HepG2 (cell line): ENCODE results near the gene EFNA3. TPM values are rescaled to one million over a fixed set of nuclear protein-coding genes. Genes with fewer than 3 reads are reported as not detected.

Experiments
- ATAC-seq: fragments of 200-7000 bp; cut with Tn5 transposase; 3 replicates; pipeline ENCODE4 v1.9.1; 2020; ENCODE audit warnings: mild to moderate bottlenecking, moderate library complexity
- BruUV-seq: library from RNA; stranded (reverse); fragments of 400-500 nt; replicated peaks from 2 replicates; lab custom pipeline; 2021; lab: Mats Ljungman, UMichigan
- CTCF ChIA-PET: fragments of 300-600 bp; formaldehyde crosslinking; extraction: SDS; loops from one replicate; lab custom pipeline; 2021; ENCODE audit warnings: low total read pairs, inconsistent platforms, low intra/inter-chr PET ratio; lab: Yijun Ruan, JAX
- POLR2A ChIA-PET: fragments of 350-600 bp; sonication (Branson Sonifier 250); formaldehyde crosslinking; loops from one replicate; lab custom pipeline; 2020; ENCODE audit warnings: antibody characterized with exemption, inconsistent platforms; lab: Yijun Ruan, JAX
- DNase-seq: peaks from one replicate; pipeline ENCODE4 v3.0.0-alpha.2; 2015; ENCODE audit warnings: low spot score
- FAIRE-seq: peaks from 3 replicates; lab custom pipeline; 2011; peaks lifted over from hg19 to GRCh38; lab: Jason Lieb, UNC
- H2AFZ ChIP-seq: one replicate; pipeline ENCODE4 v1.6.1; 2011; ENCODE audit warnings: low read length, inconsistent platforms
- H3K27ac ChIP-seq: fragments of 300-600 bp; 3 replicates; pipeline ENCODE4 v1.8.0; 2011; ENCODE audit warnings: mixed run types, mild to moderate bottlenecking, mixed read lengths, low read length, inconsistent platforms; ENCODE audit not compliant: insufficient read depth; ENCODE audit errors: extremely low read length
- H3K27me3 ChIP-seq, 2 experiments: fragments of 200-600 bp in 1 of 2; 2 replicates in 1 of 2; 3 replicates in 1 of 2; pipeline versions ENCODE4 v1.6.0 to v1.8.0; 2011; ENCODE audit warnings: low read length in 2 of 2, mild to moderate bottlenecking in 2 of 2, moderate library complexity in 2 of 2, inconsistent platforms in 1 of 2; ENCODE audit not compliant: insufficient read depth in 2 of 2, control insufficient read depth in 1 of 2
- H3K36me3 ChIP-seq, 2 experiments: fragments of 200-600 bp in 1 of 2; replicated peaks in 1 of 2; 2 replicates in 1 of 2; 3 replicates in 1 of 2; pipeline versions ENCODE4 v1.5.1 to v1.8.0; 2011; ENCODE audit warnings: low read length in 2 of 2, inconsistent platforms in 1 of 2; ENCODE audit not compliant: insufficient read depth in 2 of 2, control insufficient read depth in 1 of 2
- H3K4me1 ChIP-seq: 2 replicates; pipeline ENCODE4 v1.5.1; 2012; ENCODE audit warnings: low read length, inconsistent platforms; ENCODE audit not compliant: insufficient read depth
- H3K4me2 ChIP-seq: 2 replicates; pipeline ENCODE4 v1.6.0; 2011; ENCODE audit warnings: low read depth, low read length, inconsistent platforms
- H3K4me3 ChIP-seq, 3 experiments: fragments of 200-600 bp in 1 of 3; sonication (generic), shearing (Covaris generic) in 1 of 3; replicated peaks in 1 of 3; 2 replicates each; pipeline ENCODE4 v1.5.1; 2011 to 2016; ENCODE audit warnings: low read length in 3 of 3, inconsistent platforms in 2 of 3, low read depth in 2 of 3, mild to moderate bottlenecking in 2 of 3, control low read depth in 1 of 3, mixed read lengths in 1 of 3; ENCODE audit not compliant: insufficient read depth in 1 of 3
- H3K79me2 ChIP-seq: one replicate; pipeline ENCODE4 v1.6.1; 2011; ENCODE audit warnings: low read length, inconsistent platforms; ENCODE audit not compliant: insufficient read depth
- H3K9ac ChIP-seq: 2 replicates; pipeline ENCODE4 v1.6.0; 2011; ENCODE audit warnings: mild to moderate bottlenecking, low read depth, low read length, inconsistent platforms; ENCODE audit not compliant: insufficient read depth
- H3K9me3 ChIP-seq: 2 replicates; pipeline ENCODE4 v1.5.1; 2012; ENCODE audit warnings: mild to moderate bottlenecking, low read length
- H4K20me1 ChIP-seq: 2 replicates; pipeline ENCODE4 v1.6.0; 2011; ENCODE audit warnings: inconsistent platforms, mild to moderate bottlenecking, low read length, moderate library complexity; ENCODE audit not compliant: insufficient read depth
- ETV6 ChIP-seq: sonication (generic); formaldehyde crosslinking; conservative IDR thresholded peaks from 2 replicates; pipeline ENCODE4 v1.4.0; 2020; ENCODE audit warnings: missing genetic modification reagents
- KDM5B ChIP-seq: sonication (generic); formaldehyde crosslinking; IDR thresholded peaks from 2 replicates; pipeline ENCODE4 v1.4.0; 2020; ENCODE audit warnings: missing genetic modification reagents, mild to moderate bottlenecking, borderline replicate concordance
- NFYC ChIP-seq: IDR thresholded peaks from 2 replicates; pipeline ENCODE4 v1.6.1; 2016; ENCODE audit warnings: missing genetic modification reagents, missing compliant biosample characterization
- ZFP37 ChIP-seq: sonication (generic); formaldehyde crosslinking; IDR thresholded peaks from 2 replicates; pipeline ENCODE4 v1.4.0; 2020; ENCODE audit warnings: missing genetic modification reagents, borderline replicate concordance
- ZNF274 ChIP-seq: sonication (generic); formaldehyde crosslinking; IDR thresholded peaks from 2 replicates; pipeline ENCODE4 v1.5.1; 2020; ENCODE audit warnings: mild to moderate bottlenecking, missing genetic modification reagents
- ZNF3 ChIP-seq: IDR thresholded peaks from 2 replicates; pipeline ENCODE4 v1.7.0; 2017; ENCODE audit warnings: inconsistent platforms
- ZNF644 ChIP-seq: IDR thresholded peaks from 2 replicates; pipeline ENCODE4 v1.6.1; 2016; ENCODE audit warnings: low read depth
- WGBS: methylation state at CpG from one replicate; pipeline ENCODE4 v1.1.6; 2017; ENCODE audit warnings: low lambda C conversion rate; 5-methylcytosine and 5-hydroxymethylcytosine counted together
- in situ Hi-C: cut with HindIII; loops from 2 replicates; pipeline ENCODE4 v1.10.0; 2017; ENCODE audit warnings: low pct_unique_long_range_greater_than_20kb; ENCODE audit not compliant: extremely low pct_ligation_motif_present
- intact Hi-C: fragments of 100-400 bp; cut with micrococcal nuclease; formaldehyde crosslinking; loops from one replicate; pipeline ENCODE4 v1.10.0; 2022; ENCODE audit not compliant: unreplicated experiment
- polyA plus RNA-seq, 8 experiments: library from polyadenylated mRNA; depleted of rRNA in 3 of 8; stranded (reverse) in 7 of 8; unstranded in 1 of 8; fragments of >200 nt; fragmentation: Illumina TruSeq in 4 of 8; extraction: Trizol in 4 of 8; gene quantifications; 2 replicates each; pipeline versions ENCODE4 v1.2.1 to v1.2.3, GENCODE V29; 2011 to 2016; ENCODE audit warnings: low read depth in 4 of 8, missing spikeins in 1 of 8, mixed read lengths in 1 of 8; ENCODE audit not compliant: insufficient read depth in 1 of 8
- total RNA-seq, 5 experiments: library from RNA; depleted of rRNA; stranded (reverse); fragments of >200 nt; fragmentation: Illumina TruSeq; extraction: Trizol; gene quantifications; 2 replicates each; pipeline ENCODE4 v1.2.3, GENCODE V29; 2016; ENCODE audit warnings: low read depth in 1 of 5
- TF ChIP-seq, protein P1 (sequence below): sonication (generic); formaldehyde crosslinking; IDR thresholded peaks from 2 replicates; pipeline ENCODE4 v1.5.0; 2020; ENCODE audit warnings: missing genetic modification reagents
- TF ChIP-seq, protein P2 (sequence below): sonication (generic); formaldehyde crosslinking; IDR thresholded peaks from 2 replicates; pipeline ENCODE4 v1.5.1; 2020; ENCODE audit warnings: mild to moderate bottlenecking, moderate library complexity, missing genetic modification reagents
- TF ChIP-seq, protein P3 (sequence below): sonication (generic); formaldehyde crosslinking; conservative IDR thresholded peaks from 2 replicates; pipeline ENCODE4 v1.4.0; 2020; ENCODE audit warnings: mild to moderate bottlenecking, missing genetic modification reagents, moderate library complexity
- TF ChIP-seq, protein P4 (sequence below): sonication (generic); formaldehyde crosslinking; IDR thresholded peaks from 2 replicates; pipeline ENCODE4 v1.4.0; 2020; ENCODE audit warnings: missing genetic modification reagents

EFNA3 gene
- total and polyA plus RNA-seq, 2 of the 13 experiments (the other 11 are each of a cell fraction or from before 2014, with no cell fraction given): 1.0 to 5.7 TPM

DNA sequence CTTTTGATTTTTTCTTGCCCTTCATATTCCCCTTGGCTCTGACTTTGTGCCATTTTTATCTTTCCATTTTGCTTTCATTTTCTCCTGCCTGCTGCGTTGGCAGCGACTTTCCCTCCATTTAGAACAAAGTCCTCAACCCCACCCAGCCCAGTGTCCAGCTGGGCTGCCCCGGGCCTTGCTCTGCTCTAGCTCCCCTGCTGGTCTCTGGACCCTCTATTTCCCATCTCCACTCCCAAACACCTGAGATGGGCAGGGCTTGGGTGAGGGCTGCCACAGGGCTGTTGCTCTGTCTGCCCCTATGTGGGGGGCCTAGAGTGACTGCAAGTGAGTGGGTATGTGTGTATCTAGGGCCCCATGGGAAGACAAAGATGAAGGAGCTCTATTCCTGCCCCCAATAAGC, 34.8 kb upstream of the EFNA3 start (continued):
- no peak for TF ChIP-seq NFYC (CRISPR knock-in tag)
- TF ChIP-seq, protein P1, sequence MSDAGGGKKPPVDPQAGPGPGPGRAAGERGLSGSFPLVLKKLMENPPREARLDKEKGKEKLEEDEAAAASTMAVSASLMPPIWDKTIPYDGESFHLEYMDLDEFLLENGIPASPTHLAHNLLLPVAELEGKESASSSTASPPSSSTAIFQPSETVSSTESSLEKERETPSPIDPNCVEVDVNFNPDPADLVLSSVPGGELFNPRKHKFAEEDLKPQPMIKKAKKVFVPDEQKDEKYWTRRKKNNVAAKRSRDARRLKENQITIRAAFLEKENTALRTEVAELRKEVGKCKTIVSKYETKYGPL (CRISPR knock-in tag): no peak
- no peak for TF ChIP-seq ETV6 (CRISPR knock-in tag)
- TF ChIP-seq ZNF644 (CRISPR knock-in tag): 0 out of 2 replicates have a peak, but pooled peaks have one; percentile 12
- TF ChIP-seq, protein P2, sequence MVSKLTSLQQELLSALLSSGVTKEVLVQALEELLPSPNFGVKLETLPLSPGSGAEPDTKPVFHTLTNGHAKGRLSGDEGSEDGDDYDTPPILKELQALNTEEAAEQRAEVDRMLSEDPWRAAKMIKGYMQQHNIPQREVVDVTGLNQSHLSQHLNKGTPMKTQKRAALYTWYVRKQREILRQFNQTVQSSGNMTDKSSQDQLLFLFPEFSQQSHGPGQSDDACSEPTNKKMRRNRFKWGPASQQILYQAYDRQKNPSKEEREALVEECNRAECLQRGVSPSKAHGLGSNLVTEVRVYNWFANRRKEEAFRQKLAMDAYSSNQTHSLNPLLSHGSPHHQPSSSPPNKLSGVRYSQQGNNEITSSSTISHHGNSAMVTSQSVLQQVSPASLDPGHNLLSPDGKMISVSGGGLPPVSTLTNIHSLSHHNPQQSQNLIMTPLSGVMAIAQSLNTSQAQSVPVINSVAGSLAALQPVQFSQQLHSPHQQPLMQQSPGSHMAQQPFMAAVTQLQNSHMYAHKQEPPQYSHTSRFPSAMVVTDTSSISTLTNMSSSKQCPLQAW (CRISPR knock-in tag): no peak
- TF ChIP-seq, protein P3, sequence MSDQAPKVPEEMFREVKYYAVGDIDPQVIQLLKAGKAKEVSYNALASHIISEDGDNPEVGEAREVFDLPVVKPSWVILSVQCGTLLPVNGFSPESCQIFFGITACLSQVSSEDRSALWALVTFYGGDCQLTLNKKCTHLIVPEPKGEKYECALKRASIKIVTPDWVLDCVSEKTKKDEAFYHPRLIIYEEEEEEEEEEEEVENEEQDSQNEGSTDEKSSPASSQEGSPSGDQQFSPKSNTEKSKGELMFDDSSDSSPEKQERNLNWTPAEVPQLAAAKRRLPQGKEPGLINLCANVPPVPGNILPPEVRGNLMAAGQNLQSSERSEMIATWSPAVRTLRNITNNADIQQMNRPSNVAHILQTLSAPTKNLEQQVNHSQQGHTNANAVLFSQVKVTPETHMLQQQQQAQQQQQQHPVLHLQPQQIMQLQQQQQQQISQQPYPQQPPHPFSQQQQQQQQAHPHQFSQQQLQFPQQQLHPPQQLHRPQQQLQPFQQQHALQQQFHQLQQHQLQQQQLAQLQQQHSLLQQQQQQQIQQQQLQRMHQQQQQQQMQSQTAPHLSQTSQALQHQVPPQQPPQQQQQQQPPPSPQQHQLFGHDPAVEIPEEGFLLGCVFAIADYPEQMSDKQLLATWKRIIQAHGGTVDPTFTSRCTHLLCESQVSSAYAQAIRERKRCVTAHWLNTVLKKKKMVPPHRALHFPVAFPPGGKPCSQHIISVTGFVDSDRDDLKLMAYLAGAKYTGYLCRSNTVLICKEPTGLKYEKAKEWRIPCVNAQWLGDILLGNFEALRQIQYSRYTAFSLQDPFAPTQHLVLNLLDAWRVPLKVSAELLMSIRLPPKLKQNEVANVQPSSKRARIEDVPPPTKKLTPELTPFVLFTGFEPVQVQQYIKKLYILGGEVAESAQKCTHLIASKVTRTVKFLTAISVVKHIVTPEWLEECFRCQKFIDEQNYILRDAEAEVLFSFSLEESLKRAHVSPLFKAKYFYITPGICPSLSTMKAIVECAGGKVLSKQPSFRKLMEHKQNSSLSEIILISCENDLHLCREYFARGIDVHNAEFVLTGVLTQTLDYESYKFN (CRISPR knock-in tag): peak; percentile 33; the same call in 1 of the 2 replicates
- TF ChIP-seq, all 625 proteins: peak for 23

DNA sequence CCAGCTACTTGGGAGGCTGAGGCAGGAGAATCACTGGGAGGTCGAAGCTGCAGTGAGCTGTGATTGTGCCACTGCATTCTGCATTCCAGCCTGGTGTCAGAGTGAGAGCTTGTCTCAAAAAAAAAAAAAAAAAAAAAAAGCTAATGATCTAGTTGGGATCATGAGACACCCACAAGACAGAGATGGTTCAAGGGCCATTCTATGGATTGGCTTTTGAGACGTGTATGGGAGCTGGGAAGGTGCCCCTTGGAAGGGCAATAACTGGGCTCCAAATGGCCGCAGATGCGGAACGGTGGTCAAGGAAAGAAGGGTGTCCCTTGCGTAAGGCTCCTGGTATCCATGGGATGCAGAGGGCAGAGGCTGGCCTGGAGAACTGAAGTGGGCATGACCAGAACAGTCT, 34.3 kb upstream of the EFNA3 start:
- intact Hi-C loops (no loop called here), in situ Hi-C loops (no loop called here)
- Histone ChIP-seq H3K79me2 (no peaks in the 10 kb centered on the region), H3K4me3 (peak overlapping the region in 1 of 3 experiments; percentile 8; a peak in 1 of 6 replicates), H4K20me1 (no peaks in the 10 kb centered on the region), H3K36me3 (no peaks in the 10 kb centered on the region), H3K9me3 (no peaks in the 10 kb centered on the region), H3K9ac (no peak overlapping the region), H2AFZ (no peak overlapping the region), H3K27me3 (peaks cover 8 to 21% of the 10 kb centered on the region in 2 experiments), H3K27ac (no peak overlapping the region), H3K4me2 (peak overlapping the region; percentile 65; the same call in 1 of the 2 replicates), H3K4me1 (peaks cover 64% of the 10 kb centered on the region)
- DNase-seq (no peak), FAIRE-seq (no peak), ATAC-seq (no peak)
- no TSS peak for BruUV-seq
- 72% methylated on average over 6 of the region's 6 CpGs for WGBS
- POLR2A ChIA-PET: interaction anchor here (0.7 to 3.2 kb wide), 7 partner anchors 9 to 128 kb away, joined by 3 to 12 read pairs (median 4); partner anchors contain the start of gene KRTCAP2
- TF ChIP-seq ZFP37 (CRISPR knock-in tag) (no peak), ZNF274 (CRISPR knock-in tag) (0 out of 2 replicates have a peak, but pooled peaks have one; percentile 48), ZNF3 (no peak), KDM5B (CRISPR knock-in tag) (0 out of 2 replicates have a peak, but pooled peaks have one; percentile 26)
- TF ChIP-seq, protein P4, sequence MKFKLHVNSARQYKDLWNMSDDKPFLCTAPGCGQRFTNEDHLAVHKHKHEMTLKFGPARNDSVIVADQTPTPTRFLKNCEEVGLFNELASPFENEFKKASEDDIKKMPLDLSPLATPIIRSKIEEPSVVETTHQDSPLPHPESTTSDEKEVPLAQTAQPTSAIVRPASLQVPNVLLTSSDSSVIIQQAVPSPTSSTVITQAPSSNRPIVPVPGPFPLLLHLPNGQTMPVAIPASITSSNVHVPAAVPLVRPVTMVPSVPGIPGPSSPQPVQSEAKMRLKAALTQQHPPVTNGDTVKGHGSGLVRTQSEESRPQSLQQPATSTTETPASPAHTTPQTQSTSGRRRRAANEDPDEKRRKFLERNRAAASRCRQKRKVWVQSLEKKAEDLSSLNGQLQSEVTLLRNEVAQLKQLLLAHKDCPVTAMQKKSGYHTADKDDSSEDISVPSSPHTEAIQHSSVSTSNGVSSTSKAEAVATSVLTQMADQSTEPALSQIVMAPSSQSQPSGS: 0 out of 2 replicates have a peak, but pooled peaks have one; percentile 8
- TF ChIP-seq, all 625 proteins: peak for 3
- CTCF ChIA-PET: interaction anchor here (0.9 to 3.0 kb wide), 6 partner anchors 14 to 138 kb away, joined by 3 to 27 read pairs (median 4); no protein-coding TSS in a partner anchor
